T-helper 1 cell (primary cell): ENCODE data around the gene ST6GAL1.
"Not testable (repeated sequence)": the region's sequence is repeated elsewhere in the genome, so short reads cannot be mapped to it uniquely, and the experiment has no call there.

Experiments
- DNase-seq, 5 donors: peaks; one replicate each; pipeline ENCODE4 v3.0.0-alpha.2; 2012 to 2020

The ST6GAL1 gene

DNA sequence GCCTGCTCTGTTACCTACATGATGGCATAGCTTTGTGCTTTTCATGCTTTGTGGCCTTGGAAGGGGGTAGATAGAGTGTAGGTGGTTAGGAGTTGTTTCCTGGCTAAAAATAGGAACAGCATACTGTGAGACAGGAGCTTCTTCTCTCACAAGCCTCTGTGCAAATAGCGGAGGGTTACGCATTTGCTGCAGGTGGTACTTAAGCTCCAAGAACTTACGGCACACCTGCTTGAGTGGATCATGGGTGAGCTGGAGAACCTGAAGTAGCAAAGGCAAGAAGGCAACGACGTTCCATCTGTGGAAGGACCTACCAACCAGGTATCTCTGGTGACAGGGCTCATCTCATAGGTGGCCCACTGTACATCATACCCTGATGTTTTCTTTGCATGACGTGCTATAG, 66.0 kb downstream of the ST6GAL1 start:
- DNase-seq = no peak

DNA sequence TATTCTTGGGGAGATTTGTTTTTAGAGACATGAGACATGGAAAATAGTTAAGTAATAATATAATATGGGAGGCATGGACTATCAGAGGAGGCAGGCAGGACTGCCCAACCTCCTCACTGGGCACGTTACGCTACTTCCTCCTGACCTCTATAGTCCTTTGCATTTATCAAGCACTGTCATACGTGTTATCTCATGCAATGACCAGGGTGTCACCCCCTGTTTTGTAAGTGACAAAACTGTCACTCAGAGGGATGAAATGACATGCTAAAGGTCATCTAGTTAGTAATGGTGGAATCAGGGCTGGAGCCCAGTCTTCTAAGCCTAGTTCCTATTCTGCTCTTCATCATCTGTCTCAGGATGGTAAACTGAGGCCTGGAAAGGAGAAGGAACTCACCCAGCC, 66.7 kb downstream of the ST6GAL1 start:
- no peak for DNase-seq

GRCh38 chr3:186997473-186997939, 67.2 kb downstream of the ST6GAL1 start:
- no peak for DNase-seq

GRCh38 chr3:186998937-186999368, 68.6 kb downstream of the ST6GAL1 start:
- no peak for DNase-seq

GRCh38 chr3:187000711-187001151, 70.4 kb downstream of the ST6GAL1 start:
- DNase-seq = peak in 1 of 5 donors; percentile 80

DNA sequence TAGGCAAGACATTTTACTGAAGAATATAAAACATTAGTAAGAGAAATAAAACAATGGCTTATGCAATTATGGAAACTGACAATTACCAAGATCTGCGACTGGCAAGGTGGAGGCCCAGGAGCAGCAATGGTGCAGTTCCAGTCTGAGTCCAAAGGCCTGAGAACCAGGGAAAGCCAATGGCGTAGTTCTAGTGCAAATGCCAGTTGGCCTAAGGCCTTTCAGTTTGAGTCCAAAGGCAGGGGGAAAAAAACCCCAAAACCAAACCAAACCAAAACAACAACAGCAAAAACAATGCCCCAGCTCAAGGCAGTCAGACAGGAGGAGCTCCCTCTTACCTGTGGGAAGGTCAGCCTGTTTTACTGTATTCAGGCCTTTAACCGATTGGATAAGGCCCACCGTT, 72.6 kb downstream of the ST6GAL1 start:
- DNase-seq = peak in 1 of 5 donors; percentile 28

- peak in 1 of 5 donors; percentile 65 for DNase-seq
Measured at GRCh38 chr3:187005827-187006481, 75.6 kb downstream of the ST6GAL1 start.

DNA sequence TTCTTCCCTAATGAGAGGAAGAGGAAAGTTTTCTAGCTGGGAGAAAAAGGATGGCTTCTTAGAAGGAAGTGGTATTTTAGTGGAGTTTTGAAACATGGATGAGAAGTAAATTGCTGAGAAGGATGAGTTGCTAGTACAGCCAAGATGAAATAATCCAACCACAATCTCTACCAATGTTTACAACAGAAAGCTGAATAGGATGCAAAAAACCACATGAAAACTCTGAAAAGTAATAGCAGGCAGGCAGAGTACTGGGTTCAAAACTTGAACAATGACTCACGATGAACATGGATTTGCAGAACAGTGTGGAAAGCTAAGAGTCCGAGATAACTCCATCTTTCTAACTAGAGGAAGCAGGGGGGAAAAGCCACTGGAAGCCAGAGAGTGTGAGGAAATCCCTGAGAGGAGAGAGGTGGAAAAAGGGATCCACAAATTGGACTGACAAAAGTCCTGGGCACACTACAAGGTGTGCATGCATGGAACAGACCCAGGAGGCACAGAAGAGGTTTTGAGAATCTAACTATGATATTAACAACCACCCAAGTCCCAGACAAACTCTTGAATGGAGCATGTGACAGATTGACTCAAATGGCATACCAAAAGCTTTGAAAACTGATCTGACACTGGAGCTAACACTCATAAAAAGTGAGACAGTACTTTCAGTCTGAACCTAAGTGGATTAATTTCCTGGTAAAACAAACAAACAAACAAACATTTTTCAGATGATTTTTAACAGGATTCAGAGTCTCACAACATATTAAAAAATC, 76.7 kb downstream of the ST6GAL1 start:
- DNase-seq = peak in 1 of 5 donors; percentile 71

- DNase-seq = not testable (repeated sequence)
Measured at GRCh38 chr3:187010382-187010781, 80.1 kb downstream of the ST6GAL1 start.

GRCh38 chr3:187011915-187012314, 81.6 kb downstream of the ST6GAL1 start:
- DNase-seq = no peak

- peak in 3 of 5 donors; percentile 29 to 45 (median 39) for DNase-seq
Measured at GRCh38 chr3:187012609-187013051, 82.3 kb downstream of the ST6GAL1 start.

GRCh38 chr3:187013159-187013716, 82.9 kb downstream of the ST6GAL1 start:
- no peak for DNase-seq

- DNase-seq = no peak
Measured at GRCh38 chr3:187014417-187014864, 84.1 kb downstream of the ST6GAL1 start.

DNA sequence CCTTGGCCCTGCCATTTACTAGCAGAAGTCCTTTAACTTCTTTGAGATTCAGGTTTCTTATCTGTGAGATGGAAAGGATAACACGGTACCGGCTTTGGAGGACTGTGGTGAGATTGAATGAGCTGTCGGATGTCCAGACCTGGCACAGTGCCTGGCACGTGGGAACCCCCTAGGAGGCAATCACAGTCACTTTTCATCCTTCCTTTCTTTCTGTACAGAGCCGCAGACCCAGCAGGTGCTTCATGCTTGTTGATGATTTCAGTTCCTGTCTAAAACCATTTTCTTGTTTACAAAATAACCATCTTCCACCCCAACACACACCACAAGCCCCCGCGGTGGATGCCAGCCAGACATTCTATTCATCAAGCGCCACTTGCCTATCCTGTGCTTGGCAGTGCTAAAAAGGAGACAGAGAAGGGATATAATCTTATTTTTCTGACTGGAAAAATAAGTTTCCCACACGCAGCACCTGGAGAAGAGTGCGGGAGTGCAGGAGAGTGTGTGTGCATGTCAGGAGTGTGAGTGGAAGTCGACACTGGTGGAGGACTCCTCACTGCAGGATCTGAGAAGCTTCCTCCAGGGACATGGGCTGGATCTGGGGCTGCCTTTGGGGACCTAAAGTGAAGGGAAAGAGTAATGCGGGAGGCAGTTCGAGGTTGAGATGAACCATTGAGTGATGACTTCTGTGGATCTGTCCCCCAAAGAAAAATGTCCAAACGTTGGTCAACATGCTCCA, 85.7 kb downstream of the ST6GAL1 start:
- peak in 1 of 5 donors; percentile 18 for DNase-seq

- no peak for DNase-seq
Measured at GRCh38 chr3:187016639-187017345, 86.5 kb downstream of the ST6GAL1 start.

DNA sequence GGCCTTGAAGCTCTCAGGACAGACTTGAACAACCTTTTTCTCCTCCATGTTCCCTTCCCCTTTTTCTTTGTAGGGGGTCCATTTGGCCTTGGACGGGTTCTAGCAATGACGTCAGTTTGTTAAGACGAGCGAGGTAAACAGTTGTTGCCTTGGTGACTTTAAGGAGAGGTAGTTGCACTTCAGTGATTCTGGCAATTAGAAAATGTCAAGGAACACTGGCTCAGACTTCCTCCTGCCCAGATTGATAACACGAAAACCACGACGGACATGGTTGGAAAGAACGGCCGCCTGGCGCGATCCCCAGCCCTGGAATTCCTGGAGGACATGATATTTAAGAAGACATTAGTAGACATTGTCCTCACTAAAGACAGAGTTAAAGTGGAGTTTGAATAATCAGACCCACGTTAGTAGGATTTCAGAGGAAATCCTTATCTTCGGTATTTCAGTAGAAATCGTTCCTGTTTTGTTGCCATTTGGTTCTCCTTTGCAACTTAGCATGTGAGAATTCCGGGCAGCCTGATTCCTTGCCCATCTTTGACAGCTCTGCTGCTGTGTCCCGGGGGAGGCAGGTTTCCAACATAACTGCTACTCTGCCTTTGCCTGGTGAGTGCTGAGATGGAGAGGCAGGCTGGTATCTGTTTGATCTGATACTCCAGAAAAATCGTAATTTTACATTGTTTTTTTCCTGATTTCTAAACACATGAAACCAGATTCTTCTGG, 87.3 kb downstream of the ST6GAL1 start:
- no peak for DNase-seq

DNA sequence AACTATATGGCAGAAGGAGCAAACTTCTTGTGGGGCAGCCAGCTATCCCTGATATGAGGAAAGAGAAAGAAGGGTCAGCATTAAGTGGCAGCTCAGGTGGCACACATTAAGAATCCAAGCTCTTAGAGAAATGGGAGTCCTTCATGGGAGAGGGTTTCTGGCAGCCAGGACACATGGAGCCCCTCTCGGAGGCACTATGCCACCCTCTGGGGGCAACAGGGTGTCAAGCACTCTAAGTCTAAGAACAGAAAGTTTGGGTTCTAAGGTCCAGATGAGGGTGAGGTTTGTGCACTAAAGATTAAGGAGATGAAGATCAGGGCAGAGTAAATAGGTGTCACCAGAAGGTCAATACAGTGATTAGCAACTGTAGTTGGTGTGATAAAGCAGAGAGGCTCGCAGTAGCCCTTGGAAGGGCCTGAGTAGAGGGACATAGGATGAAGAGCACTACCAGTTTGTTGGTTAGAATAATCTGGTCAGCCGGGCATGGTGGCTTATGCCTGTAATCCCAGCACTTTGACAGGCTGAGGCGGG, 89.3 kb downstream of the ST6GAL1 start:
- no peak for DNase-seq

DNA sequence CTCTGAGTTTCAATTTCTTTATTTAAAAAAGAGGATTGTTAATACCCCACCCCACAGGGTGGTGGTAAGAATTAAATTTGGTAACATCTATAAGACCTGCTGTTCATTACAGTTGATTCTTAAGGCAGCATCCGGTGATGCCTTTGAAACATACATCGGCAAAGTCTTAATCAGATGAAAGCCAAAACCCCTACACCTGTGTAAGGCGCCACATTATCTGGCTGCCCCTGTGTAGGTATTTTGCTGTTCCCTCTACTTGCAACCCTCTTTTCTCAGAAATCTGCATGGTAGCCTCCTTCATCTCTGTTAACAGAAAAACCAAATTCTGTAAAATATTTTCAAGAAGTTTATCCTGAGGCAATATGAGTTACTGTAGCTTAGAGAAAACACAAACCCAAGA, 90.0 kb downstream of the ST6GAL1 start:
- DNase-seq = peak in 1 of 5 donors; percentile 48

- no peak for DNase-seq
Measured at GRCh38 chr3:187021748-187022402, 91.5 kb downstream of the ST6GAL1 start.

DNA sequence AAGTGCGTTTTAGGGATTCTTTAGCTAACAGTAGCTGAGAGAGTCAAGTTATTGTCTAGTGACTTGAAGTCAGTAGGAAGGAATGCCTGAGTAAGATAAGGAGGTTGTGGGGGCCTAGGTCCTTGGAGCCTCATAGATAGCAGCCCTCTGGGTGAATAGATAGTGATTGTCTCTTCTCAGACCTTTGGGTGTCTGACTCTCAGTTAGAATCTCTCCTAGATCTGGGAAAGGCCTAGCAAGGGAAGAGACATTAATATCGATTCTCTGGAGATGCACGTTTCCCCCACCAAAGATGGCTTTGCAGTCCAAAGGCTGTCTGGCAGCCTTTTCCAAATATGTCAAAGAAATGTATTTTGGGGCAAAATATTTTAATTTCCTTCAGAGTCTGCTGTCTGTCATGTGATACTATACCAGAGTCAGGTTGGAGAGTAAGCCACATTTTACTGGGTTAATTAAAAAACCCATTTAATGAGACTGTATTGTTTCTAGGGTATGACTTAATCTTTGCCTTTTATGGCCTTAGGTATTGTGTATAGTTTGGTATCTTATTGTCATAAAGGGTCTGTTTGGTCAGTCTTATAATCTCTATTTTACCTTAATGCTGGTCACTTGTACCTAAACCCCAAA, 92.2 kb downstream of the ST6GAL1 start:
- no peak for DNase-seq
